Measurements from ENCODE around the gene SAFB.
"Not testable (repeated sequence)": the region's sequence is repeated elsewhere in the genome, so short reads cannot be mapped to it uniquely, and the experiment has no call there.

SAFB gene

DNA sequence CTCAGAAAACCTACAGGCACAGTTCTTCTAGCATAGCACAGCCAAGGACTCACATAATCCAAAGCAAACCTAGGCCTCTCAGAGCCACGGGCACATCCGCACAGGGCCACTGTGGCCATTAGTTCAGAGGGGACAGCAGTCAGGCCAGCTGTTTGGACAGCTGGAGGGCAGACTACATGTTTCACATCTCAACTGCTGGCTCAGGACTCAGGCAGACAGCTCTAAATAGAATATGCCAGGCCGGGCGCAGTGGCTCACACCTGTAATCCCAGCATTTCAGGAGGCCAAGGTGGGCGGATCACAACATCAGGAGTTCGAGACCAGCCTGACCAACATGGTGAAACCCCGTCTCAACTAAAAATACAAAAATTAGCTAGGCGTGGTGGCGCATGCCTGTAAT lies 27.1 kb upstream of the SAFB start:
- DNase-seq = no peak

DNA sequence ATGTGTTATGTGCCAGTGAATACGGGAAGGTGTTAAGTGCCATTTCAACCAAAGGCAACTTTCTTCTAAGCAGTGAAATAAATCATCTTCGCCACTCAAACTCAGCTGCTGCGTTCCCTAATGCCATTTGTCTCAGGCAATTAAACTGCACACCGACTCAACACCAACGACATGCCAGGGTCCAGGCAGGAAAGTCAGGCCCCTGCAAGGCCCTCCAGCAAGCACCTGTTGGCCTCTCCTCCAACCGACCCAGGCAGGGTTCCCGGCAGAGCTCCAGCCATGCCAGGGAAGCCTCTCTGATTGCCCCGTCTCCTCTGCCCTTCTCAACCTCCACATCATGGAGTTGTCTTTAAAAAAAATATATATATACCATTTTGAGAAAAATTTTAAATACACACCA lies 22.1 kb upstream of the SAFB start:
- no peak for DNase-seq

DNA sequence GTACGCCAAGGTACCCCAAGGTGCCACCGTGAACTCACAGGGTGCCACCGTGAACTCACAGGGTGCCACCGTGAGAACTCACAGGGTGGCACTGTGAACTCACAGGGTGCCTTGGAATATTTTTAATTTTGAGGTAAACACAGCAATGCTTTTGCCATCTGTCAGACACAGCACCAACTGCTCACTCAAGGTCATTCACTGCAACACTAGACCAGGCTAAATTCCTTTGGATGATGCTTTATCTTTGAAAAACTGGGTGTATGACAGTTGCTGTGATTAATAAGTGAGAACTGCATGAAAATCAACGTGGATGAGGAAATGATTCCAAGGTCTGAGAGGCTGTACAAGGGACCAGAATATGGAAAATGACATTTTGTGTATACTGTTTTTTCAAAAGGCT lies 19.3 kb upstream of the SAFB start:
- DNase-seq = no peak

DNA sequence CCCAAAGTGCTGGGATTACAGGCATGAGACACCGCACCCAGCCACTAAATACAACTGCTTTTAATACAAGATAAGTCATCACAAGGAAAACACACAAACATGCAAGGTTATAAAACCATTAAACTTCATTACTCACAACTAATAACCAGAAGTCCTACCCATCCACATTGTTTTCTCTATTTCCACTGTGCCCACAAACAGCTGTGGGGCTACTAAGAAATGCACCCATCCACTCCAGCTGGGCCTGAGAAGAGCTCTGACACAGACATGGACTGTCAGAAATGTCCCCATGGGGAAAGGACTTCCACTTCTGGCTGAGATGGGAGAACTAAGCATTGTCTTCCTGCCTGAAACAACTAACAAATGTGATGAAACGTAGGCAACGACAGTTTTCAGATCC lies 17.5 kb upstream of the SAFB start:
- DNase-seq = no peak

DNA sequence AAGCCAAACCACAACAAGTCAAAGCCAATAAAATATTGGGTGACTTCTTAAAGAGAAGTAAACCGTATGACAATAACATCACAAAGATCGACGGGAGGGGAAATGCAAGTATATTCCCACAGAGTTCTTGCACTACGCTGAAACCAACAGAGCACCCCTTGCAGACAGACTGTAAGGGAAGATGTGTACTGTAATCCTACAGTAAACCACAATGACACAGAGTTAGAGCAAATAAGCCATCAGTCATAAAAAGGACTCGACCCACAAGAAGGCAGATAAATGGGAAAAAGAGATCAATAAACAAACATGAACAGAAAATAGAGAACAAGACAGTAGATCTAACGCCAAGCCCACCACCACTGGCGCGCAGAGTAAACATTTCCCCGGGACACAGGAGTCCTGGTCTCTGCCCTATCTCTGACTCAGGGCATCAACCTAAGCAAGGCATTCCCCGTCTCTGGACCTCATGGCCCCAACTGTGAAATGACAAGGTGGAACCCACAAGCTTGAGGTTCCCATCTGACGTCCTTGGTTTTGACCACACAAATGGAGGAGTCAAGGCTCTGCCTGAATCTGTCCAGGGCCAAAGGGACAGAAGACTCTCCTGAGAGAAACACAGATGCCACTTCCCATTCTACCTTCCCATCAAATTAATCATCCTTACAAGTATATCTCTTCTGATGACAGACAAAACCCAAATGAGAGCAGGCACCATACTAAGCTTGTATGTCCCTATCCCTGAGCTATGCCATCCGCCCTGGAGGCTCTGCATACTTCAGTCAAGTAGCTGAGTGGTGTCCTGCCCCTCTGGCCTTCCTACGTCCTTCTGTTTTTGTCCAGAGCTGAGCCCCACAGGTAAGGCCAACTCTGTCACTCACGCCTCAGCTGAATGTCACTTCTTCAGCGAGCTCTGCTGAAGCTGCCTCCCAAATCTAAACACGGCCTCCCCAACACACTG lies 15.3 kb upstream of the SAFB start:
- DNase-seq = no peak

DNA sequence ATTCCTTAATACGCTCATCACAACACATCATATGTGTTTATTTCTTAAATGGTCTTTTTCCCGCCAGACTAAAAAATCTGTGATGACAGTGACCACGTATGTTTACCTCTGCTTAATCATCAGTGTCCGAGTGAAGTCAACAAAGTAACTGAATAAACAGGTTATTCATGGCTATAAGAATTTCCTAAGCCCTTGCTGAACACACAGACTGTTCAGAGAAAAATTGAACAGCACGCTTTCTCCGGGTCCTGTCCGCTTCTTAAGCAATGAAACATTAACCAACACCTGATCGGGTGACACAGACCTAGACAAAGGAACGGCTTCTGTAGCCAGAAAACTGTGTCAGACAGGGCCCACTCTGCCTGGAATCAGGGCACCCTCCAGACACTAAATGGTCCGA lies 14.6 kb upstream of the SAFB start:
- no peak for DNase-seq

DNA sequence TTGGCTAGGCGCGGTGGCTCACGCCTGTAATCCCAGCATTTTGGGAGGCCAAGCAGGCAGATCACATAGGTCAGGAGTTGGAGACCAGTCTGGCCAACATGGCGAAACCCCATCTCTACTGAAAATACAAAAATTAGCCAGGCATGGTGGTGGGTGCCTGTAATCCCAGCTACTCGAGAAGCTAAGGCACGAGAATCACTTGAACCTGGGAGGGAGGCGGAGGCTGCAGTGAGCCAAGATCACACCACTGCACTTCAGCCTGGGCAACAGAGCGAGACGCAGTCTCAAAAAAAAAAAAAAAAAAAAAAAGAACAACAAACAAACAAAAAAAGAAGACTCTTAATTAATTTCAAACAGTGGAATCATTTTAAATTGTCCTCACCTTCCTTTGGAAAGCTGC lies 14.1 kb upstream of the SAFB start:
- DNase-seq = not testable (repeated sequence)

DNA sequence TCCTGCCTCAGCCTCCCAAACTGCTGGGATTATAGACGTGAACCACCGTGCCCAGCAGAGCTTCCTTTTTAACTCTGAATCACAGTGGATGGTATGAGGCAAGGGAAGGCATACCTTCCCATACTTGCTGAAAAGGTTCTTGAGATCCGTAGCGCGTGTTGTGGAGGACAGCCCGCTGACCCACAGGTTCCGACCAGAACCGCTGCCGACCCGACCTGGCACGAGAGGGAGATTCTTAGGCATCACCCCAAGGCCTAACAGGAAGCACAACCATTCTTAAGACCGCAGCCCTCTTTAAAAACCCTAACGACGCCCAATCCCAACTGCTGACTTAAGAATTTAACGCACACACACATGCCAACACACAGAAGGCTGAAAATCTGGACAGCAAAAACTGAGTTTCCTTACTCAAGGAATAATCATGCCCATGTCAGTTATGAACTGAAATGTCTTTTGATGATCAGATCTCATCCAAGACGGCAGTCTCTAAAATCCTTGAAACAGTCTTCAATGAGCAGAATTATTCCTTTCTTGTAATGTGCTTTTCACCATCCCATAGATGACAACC lies 12.9 kb upstream of the SAFB start:
- DNase-seq = no peak

DNA sequence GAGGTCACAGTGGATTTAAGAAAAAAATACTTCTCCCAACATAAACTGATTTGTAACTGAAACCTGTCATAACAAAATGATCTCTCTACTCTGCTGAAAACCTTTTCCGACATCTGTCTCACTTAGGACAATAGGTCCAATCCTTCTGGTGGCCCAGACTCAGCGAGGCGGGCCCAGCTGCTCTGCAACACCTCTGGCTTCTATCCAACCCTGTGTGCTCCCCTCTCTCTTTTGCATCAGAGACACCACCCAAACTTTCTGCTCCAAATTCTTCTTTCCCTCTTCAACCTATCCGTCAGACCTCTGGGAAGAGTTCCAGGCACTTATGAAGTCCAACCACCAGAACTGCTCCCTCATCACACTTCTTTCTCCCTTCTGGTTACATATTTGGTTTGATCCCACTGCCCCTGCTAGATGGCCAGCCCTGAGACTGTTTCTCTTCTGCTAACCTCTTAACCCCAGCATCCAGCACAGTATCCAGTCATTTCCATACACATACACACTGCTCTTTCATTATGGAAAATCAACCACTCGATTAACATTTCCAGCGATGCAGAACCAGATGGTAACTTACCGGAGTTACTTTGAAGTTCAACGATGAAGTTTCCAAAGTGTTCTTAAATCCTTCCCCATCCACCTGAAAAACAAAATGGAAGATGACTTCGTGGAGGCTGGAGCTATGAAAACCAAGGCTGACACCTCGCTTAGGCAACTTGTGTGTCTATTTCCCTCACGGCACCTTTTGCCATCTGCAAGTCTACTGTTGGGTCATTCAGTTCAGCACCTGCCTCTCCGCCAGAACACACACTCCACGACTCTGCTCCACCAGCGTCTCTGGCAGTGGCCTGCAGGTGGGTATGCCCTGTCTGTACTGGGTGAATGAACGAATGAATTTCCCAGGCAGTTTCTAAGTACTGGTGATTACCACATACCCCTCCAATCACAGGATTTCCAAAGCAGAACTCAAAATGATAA lies 9.7 kb upstream of the SAFB start:
- no peak for DNase-seq

DNA sequence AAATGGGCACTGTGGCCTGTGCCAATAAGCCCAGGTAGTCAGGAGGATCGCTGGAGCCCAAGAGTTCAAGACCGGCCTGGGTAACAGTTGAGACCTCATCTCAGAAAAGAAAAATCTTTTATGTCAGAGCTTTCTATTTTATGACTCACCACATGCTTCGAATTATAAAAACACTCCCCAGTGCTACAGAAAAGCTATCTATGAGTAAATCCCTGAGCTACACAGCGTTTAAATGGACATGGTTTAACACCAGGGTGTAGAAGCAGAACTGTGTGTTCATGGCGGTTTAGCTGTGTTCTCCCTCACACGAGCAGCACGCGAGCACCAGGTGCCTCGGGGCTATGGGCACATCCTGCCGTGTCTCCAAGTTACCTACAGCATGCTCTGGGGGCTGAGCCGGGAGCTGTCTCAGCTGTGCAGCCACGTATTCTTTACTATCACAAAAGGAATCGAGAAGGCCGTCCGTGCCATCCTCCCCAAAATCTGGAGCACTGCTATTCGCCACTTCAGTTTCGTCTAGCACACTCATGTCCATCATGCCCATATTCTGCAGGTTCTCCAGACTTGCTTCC lies 7.0 kb upstream of the SAFB start:
- no peak for DNase-seq

DNA sequence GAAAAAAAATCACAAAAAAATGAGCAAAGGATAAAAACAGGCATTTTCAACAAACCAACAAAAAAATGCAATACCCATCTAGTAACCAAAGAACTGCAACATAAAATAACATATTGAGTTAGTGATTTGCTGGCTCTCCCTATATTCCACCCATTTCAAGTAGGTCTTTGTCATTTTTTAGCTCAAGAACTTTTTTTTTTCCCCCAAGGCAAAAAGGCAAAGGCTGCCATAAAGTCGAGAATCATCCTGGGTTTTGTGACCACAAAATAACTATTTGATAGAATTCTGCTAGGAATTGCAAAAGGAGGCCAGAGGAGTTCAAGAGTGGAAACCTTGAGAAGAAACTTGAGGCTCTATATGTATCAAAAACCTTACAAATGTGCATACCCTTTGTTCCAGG lies 5.8 kb upstream of the SAFB start:
- DNase-seq = no peak

DNA sequence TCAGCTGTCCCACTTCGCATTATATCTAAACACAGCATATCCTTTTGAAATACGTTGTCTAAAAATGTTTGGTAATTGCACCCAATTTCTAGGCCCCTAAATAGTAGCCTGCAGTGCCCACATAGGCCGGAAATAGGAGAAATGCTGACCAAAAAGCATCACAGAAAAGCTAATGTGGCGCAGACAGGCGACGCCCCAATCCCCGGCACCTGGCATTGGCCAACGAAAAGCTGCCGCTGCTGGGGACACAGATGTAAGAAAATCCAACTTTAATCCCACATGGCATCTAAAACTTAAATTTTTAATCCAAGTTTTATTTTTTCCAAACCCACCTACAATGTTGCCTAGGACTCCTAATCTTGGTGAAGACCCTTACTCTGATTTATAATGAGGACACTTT lies 4.3 kb upstream of the SAFB start:
- DNase-seq = no peak

DNA sequence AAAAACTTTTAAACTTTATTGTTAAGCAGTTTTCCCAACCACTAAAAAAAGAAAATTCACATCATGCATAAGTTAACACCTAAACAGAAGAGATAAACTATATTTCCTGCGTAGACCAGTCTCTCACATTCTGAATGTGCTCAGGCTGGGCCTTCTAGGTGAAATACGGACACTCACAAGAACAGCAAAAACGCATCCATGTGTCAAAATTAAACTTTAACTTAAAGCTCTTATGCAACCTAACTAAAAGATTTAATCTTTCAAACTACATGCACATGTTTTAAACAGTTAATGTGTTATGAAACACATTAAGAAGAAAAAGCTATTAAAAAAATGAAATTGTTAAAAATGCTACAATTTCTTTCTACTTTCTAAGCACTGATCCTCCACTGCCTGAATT lies 2.9 kb upstream of the SAFB start:
- no peak for DNase-seq

DNA sequence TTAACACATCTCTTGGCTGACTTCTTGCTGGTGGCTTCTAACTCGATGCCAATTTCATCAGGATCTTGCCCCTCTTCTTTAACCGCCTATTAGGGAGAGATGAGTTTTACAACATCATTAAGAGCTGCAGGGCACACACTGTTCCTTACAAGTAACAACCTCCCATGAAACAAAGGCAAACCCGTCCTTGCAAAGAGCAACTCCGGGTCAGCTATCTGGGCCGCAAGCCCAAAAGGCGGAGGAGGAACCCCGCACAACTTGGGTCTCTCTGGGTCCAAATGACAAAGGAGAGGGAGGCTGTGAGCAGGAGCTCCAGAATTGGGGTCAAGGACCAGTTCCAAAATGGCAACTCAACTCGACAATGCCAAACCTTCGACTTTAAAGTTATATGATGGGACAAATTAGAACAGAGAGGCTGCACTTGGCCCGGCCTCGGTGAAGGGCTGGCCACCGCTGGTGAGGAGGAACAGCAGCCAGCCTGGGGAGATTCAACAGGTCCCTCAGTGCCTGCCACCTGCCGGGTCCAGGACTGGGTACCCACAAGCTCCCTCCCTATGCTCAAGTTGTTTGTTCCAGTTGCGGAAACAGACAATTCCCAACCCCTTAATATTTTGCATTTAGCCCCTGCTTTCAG lies 1.5 kb upstream of the SAFB start:
- DNase-seq = no peak

DNA sequence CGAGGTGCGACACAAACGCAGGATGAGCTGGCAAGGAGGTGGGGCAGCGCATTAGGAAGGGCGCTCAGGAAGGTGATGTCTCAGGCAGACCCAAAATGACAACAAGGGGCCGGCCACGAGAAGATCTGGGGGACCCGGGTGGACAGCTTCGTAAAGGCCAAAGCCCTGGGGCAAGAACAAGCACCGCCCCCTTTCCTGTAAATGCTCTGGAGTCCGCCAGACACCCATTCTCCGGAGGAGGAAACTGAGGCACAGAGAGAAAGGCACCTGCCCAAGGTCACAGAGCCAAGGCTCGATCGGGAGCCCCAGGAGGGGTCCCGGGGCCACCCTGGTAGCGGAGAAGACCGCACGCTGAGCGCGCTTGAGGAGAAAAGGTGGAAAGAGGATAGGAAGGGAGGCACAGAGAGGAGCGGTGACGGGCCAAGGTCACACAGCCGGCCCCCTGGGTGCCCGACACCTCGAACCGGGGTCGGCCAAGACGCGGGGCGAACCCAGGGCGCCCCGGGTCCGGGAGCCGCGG lies 878 bp upstream of the SAFB start:
- peak; percentile 49 for DNase-seq

DNA sequence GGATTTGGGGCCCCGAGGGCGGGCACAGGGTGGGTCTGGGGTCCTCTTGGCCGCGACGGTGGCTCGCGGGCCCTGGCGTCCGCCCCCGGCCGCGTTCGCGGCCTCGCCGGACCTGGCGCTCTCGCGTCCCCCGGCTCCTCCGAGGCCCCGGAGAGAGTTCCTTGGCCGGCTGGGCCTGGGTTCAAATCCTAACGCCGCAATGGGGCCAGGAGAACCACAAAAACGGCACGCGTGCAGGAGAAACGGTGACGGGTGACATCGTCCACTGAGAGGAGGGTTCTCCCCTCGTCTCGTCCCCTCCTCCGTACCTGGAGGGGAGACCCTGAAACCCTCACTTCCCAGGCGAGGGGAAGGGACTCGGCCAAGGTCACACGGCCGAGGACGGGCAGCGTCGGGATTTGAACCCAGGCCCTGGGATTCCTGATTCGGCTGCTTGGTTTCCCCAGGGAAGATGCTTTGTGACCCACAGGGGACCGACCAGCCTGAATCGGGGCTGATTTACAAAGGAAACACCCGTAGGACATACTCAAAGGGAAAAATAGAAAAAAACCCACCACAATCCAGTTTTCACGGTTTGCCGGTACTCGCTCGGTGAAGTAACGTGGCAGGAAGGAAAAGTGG lies 624 bp downstream of the SAFB start:
- peak; percentile 66 for DNase-seq

DNA sequence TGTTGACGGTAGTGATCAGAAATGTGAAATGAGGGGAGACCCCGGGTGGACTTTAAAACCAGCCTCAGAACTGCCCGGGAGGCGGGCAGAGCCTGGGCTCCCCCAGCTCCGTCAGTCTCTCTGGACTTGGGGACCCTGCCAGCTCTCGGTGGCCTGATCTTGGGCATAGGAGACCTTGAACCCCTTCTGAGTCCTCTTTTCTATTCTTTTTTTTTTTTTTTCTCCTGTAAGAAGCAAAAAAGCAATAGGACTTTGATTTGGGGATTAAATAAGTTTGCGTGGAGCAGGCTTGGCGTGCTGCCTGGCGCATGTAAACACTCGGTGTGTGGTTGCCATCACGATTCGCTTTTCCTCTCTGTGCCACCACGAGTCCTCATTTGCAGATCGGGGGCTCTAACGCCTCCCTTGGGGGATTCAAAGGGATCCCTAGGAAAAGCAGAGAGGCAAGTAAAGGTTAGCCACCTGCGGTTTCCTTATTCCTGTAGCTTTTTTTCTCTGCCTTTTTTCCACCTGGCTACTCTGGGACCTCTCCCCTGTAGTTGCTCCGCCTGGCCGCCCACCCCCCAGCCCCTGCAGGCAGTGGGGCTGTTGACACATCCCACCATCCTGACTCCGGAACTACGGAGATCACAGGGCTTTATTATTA lies 1.3 kb downstream of the SAFB start:
- DNase-seq = peak; percentile 39

DNA sequence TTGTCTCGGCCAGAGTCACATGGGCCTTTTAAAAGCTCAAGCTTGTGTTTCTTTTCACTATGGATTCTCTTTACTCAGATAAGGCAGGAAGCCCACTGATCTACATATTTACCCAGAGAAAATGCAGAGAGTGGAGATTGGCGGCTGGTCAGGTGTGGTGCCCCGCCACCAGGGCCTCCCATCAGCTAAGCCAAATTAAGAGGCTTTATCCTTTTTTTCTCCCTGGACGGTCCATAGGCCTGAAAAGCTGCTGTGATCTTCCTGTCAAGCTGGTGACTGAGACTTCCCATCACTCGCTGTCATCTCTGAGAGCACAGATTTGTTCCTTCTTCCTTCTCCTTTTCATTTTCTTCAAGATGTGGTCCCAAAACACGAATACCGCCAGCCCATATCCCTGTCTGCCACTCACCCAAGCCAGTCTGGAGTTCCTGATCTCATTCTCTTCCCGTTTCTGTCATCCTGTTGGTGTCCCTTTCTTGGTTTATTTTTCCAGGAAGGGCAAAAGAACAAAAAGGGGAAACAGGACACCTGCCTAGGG lies 1.9 kb downstream of the SAFB start:
- no peak for DNase-seq

DNA sequence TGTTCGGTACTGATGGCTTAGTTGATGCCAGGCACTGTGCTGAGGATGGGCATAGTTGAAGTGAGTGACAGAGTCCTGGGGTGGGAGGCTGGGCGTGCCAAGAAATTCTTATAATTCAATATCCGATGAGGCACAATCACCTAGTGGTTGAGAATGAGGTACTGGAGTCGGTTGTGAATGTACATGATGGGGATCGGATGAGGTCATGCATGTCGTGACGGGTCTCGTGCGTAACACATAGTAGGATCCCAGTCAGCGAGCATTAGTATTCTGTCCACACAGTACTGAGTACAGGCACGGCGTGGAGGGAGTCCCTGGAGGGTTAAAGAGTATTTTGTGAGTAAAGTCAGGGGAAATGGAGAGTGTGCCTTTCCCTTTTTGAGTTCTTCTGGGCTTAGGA lies 2.8 kb downstream of the SAFB start:
- DNase-seq = no peak

DNA sequence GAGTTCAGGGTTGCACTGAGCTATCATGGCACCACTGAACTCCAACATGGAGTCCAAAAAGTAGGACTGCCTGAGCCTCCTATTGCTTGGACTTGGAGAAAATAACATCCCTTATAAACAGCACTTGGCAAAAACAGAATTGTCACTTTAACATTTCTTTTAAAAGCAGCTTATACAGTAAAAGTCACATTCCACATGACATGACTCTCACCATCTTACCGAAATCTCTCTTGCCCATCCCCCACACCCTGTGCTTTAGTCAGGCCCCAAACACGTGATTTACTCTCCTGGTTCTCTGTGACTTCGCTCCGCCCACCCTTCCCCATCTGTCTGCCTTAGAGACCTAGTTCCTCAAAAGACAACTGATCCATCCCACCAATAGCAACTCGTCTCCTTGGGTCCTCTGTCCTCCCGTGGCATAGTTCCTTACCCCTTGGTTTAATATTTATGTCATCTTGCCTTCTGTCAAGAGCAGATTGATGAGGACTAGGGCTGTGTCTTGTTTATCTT lies 4.6 kb downstream of the SAFB start:
- DNase-seq = no peak

DNA sequence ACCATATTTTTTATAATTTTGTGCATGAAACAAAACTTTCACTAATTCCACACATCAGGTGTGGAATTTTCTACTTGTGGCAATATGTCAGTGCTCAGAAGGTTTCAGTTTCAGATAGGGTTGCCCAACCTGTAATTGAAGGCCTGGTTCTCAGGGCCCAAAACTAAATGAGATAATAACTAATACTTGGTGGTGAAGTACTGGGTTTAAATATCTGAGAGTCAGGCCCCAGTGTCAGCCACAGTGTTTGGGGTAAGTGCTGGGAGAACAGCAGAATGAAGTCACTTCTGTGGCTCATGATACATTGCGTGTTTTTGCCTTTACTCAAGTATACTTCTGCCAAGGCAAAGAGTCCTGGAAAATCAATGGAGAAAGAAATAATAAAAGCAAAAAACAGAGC lies 5.6 kb downstream of the SAFB start:
- no peak for DNase-seq

All from NCI-H69 (cell line).